HEK293 (cell line): Measurements from ENCODE around the gene PTPRK.
"Not testable (repeated sequence)": the region's sequence is repeated elsewhere in the genome, so short reads cannot be mapped to it uniquely, and the experiment has no call there.

Experiments used
- CTCF ChIA-PET: fragments of 350-600 bp; formaldehyde crosslinking; extraction: SDS; loops from one replicate; lab custom pipeline; 2021; ENCODE audit warnings: antibody characterized with exemption; lab: Yijun Ruan, JAX
- POLR2A ChIA-PET: fragments of 300-600 bp; formaldehyde crosslinking; extraction: SDS; loops from one replicate; lab custom pipeline; 2020; ENCODE audit warnings: antibody characterized with exemption, inconsistent platforms; lab: Yijun Ruan, JAX
- H3K27ac ChIP-seq: fragments of 200-500 bp; sonication (Bioruptor generic); 2 replicates; pipeline ENCODE4 v1.5.1; 2014; ENCODE audit warnings: low read depth, low read length, control low read depth, inconsistent platforms; ENCODE audit errors: extremely low read depth
- H3K36me3 ChIP-seq, 2 experiments: fragments of 200-500 bp in 1 of 2; sonication (Bioruptor generic) in 1 of 2; 1 replicate in 1 of 2; 2 replicates in 1 of 2; pipeline ENCODE4 v1.5.1; 2014 to 2017; ENCODE audit warnings: inconsistent platforms in 2 of 2, low read length in 2 of 2; ENCODE audit not compliant: control insufficient read depth in 2 of 2, insufficient read depth in 1 of 2
- H3K4me1 ChIP-seq: fragments of 200-500 bp; sonication (Bioruptor generic); 2 replicates; pipeline ENCODE4 v1.5.1; 2014; ENCODE audit warnings: mild to moderate bottlenecking, low read length, inconsistent platforms; ENCODE audit not compliant: control insufficient read depth, insufficient read depth
- H3K4me3 ChIP-seq: 2 replicates; pipeline ENCODE4 v1.5.1; 2011; ENCODE audit warnings: low read depth, mild to moderate bottlenecking, control low read depth, low read length, moderate library complexity
- H3K9me3 ChIP-seq: fragments of 200-500 bp; sonication (Bioruptor generic); 2 replicates; pipeline ENCODE4 v1.5.1; 2014; ENCODE audit warnings: low read depth, low read length, inconsistent platforms; ENCODE audit not compliant: control insufficient read depth, insufficient read depth
- CTCF ChIP-seq: fragments of 450-650 bp; formaldehyde crosslinking; IDR thresholded peaks from 2 replicates; pipeline ENCODE4 v1.5.1; 2016; ENCODE audit warnings: missing biosample characterization, missing genetic modification characterization
- FEZF1 ChIP-seq: fragments of 450-650 bp; formaldehyde crosslinking; IDR thresholded peaks from 2 replicates; pipeline ENCODE4 v1.5.1; 2016; ENCODE audit warnings: missing biosample characterization, missing genetic modification characterization
- GLIS2 ChIP-seq: fragments of 450-650 bp; formaldehyde crosslinking; IDR thresholded peaks from 2 replicates; pipeline ENCODE4 v1.5.1; 2016; ENCODE audit warnings: missing biosample characterization, missing genetic modification characterization
- SALL2 ChIP-seq: fragments of 450-650 bp; formaldehyde crosslinking; IDR thresholded peaks from 2 replicates; pipeline ENCODE4 v1.5.0; 2017; ENCODE audit warnings: missing biosample characterization, mild to moderate bottlenecking, missing genetic modification characterization, borderline replicate concordance
- SCRT1 ChIP-seq: fragments of 450-650 bp; formaldehyde crosslinking; IDR thresholded peaks from 2 replicates; pipeline ENCODE4 v1.5.1; 2016; ENCODE audit warnings: missing biosample characterization, missing genetic modification characterization, borderline replicate concordance
- SETDB1 ChIP-seq: IDR thresholded peaks from one replicate; pipeline ENCODE4 v1.6.1; 2017; ENCODE audit warnings: mild to moderate bottlenecking, low read length, moderate library complexity, mixed read lengths; ENCODE audit not compliant: insufficient read length
- TRIM28 ChIP-seq: IDR thresholded peaks from 2 replicates; pipeline ENCODE4 v1.6.1; 2011; ENCODE audit warnings: low read length, control low read depth, borderline replicate concordance
- ZBTB17 ChIP-seq: fragments of 450-650 bp; formaldehyde crosslinking; IDR thresholded peaks from 2 replicates; pipeline ENCODE4 v1.5.1; 2016; ENCODE audit warnings: missing biosample characterization, missing genetic modification characterization
- ZBTB26 ChIP-seq: fragments of 450-650 bp; formaldehyde crosslinking; optimal IDR thresholded peaks from 2 replicates; pipeline ENCODE3; 2016; ENCODE audit warnings: missing biosample characterization, mild to moderate bottlenecking, missing genetic modification characterization
- ZFHX2 ChIP-seq: fragments of 450-650 bp; formaldehyde crosslinking; conservative IDR thresholded peaks from 2 replicates; pipeline ENCODE4 v1.5.1; 2016; ENCODE audit warnings: missing biosample characterization, missing genetic modification characterization
- ZNF112 ChIP-seq: fragments of 450-650 bp; formaldehyde crosslinking; IDR thresholded peaks from 2 replicates; pipeline ENCODE4 v1.5.0; 2017; ENCODE audit warnings: missing biosample characterization, missing genetic modification characterization
- ZNF114 ChIP-seq: fragments of 450-650 bp; formaldehyde crosslinking; IDR thresholded peaks from 2 replicates; pipeline ENCODE4 v1.5.0; 2017; ENCODE audit warnings: missing biosample characterization, missing genetic modification characterization
- ZNF221 ChIP-seq: fragments of 450-650 bp; formaldehyde crosslinking; IDR thresholded peaks from 2 replicates; pipeline ENCODE4 v1.5.1; 2017; ENCODE audit warnings: missing biosample characterization, missing genetic modification characterization, borderline replicate concordance
- ZNF24 ChIP-seq: fragments of 450-650 bp; formaldehyde crosslinking; IDR thresholded peaks from 2 replicates; pipeline ENCODE4 v1.5.1; 2016; ENCODE audit warnings: missing biosample characterization, missing genetic modification characterization
- ZNF324 ChIP-seq: fragments of 450-650 bp; formaldehyde crosslinking; IDR thresholded peaks from 2 replicates; pipeline ENCODE4 v1.5.1; 2016; ENCODE audit warnings: missing biosample characterization, missing genetic modification characterization
- ZNF341 ChIP-seq: fragments of 450-650 bp; formaldehyde crosslinking; IDR thresholded peaks from 2 replicates; pipeline ENCODE4; 2016; ENCODE audit warnings: low read depth, missing biosample characterization, missing genetic modification characterization
- ZNF423 ChIP-seq: fragments of 450-650 bp; formaldehyde crosslinking; IDR thresholded peaks from 2 replicates; pipeline ENCODE4 v1.5.1; 2016; ENCODE audit warnings: missing biosample characterization, missing genetic modification characterization
- ZNF449 ChIP-seq: fragments of 450-650 bp; formaldehyde crosslinking; IDR thresholded peaks from 2 replicates; pipeline ENCODE4 v1.5.1; 2017; ENCODE audit warnings: missing biosample characterization, mild to moderate bottlenecking, missing genetic modification characterization, moderate library complexity
- ZNF561 ChIP-seq: fragments of 450-650 bp; IDR thresholded peaks from 2 replicates; pipeline ENCODE4 v1.5.1; 2018; ENCODE audit warnings: missing biosample characterization, missing genetic modification characterization, borderline replicate concordance
- ZNF596 ChIP-seq: fragments of 450-650 bp; IDR thresholded peaks from 2 replicates; pipeline ENCODE4 v1.5.0; 2018; ENCODE audit warnings: missing biosample characterization, mild to moderate bottlenecking, missing genetic modification characterization, moderate library complexity
- ZSCAN18 ChIP-seq: fragments of 450-650 bp; formaldehyde crosslinking; IDR thresholded peaks from 2 replicates; pipeline ENCODE4 v1.5.1; 2016; ENCODE audit warnings: missing biosample characterization, missing genetic modification characterization

Gene PTPRK

GRCh38 chr6:127933137-127933536, 587.3 kb downstream of the PTPRK start:
- Histone ChIP-seq H3K9me3 (no peaks in the 10 kb centered on the region), H3K27ac (no peak overlapping the region), H3K4me1 (no peaks in the 10 kb centered on the region), H3K4me3 (no peak overlapping the region), H3K36me3 (no peaks in the 10 kb centered on the region)
- POLR2A ChIA-PET, result no interaction called here
- TF ChIP-seq FEZF1, result no peak
- TF ChIP-seq SALL2, result no peak
- no peak for TF ChIP-seq ZNF561 (tag by site-specific recombination)
- no peak for TF ChIP-seq ZNF324 (tag by site-specific recombination)
- TF ChIP-seq ZSCAN18 (tag by site-specific recombination), result no peak
- TF ChIP-seq ZNF24 (tag by site-specific recombination), result no peak
- TF ChIP-seq ZNF449 (tag by site-specific recombination), result no peak
- CTCF ChIA-PET, result no interaction called here

GRCh38 chr6:127932708-127933107, 587.7 kb downstream of the PTPRK start:
- Histone ChIP-seq H3K9me3 (no peaks in the 10 kb centered on the region), H3K27ac (no peak overlapping the region), H3K4me3 (no peak overlapping the region)
- TF ChIP-seq ZNF221 (tag by site-specific recombination), result no peak
- no peak for TF ChIP-seq ZNF596 (tag by site-specific recombination)
- TF ChIP-seq SCRT1 (tag by site-specific recombination), result no peak
- TF ChIP-seq ZNF324 (tag by site-specific recombination), result no peak
- no peak for TF ChIP-seq ZFHX2 (tag by site-specific recombination)
- no peak for TF ChIP-seq ZNF423 (tag by site-specific recombination)
- no peak for TF ChIP-seq ZNF114 (tag by site-specific recombination)
- TF ChIP-seq SETDB1, result peak; percentile 86
- TF ChIP-seq TRIM28, result peak; percentile 80; the same call in 1 of the 2 replicates
- TF ChIP-seq CTCF (tag by site-specific recombination), result no peak
- TF ChIP-seq ZBTB26 (tag by site-specific recombination), result no peak
- no peak for TF ChIP-seq ZNF341 (tag by site-specific recombination)
- TF ChIP-seq ZBTB17 (tag by site-specific recombination), result no peak
- no peak for TF ChIP-seq ZNF112 (tag by site-specific recombination)
- no peak for TF ChIP-seq GLIS2 (tag by site-specific recombination)
- TF ChIP-seq, all 188 proteins: peak for 2
- ChIA-PET POLR2A (no interaction called here), CTCF (no interaction called here)
- Histone ChIP-seq H3K36me3 (no peaks in the 10 kb centered on the region), H3K4me1 (no peaks in the 10 kb centered on the region)

GRCh38 chr6:127926441-127926840, 594.0 kb downstream of the PTPRK start:
- H3K36me3 ChIP-seq, H3K4me1 ChIP-seq, H3K9me3 ChIP-seq, POLR2A ChIA-PET, CTCF ChIA-PET, H3K4me3 ChIP-seq, H3K27ac ChIP-seq: not testable (repeated sequence)
